NCI-H510A treated with DMSO at 0.1 percent for 48 hours (cell line): Measurements from ENCODE around the gene DDX3X.
"Not testable (repeated sequence)": the region's sequence is repeated elsewhere in the genome, so short reads cannot be mapped to it uniquely, and the experiment has no call there.

Source experiments
- DNase-seq: peaks from one replicate; lab custom pipeline; 2025; lab: John Stamatoyannopoulos, UW

Gene DDX3X

GRCh38 chrX:41373989-41374606 is 40.1 kb downstream of the DDX3X start:
- no peak for DNase-seq

GRCh38 chrX:41377624-41378023 is 43.7 kb downstream of the DDX3X start:
- DNase-seq: no peak

GRCh38 chrX:41381685-41382084 is 47.7 kb downstream of the DDX3X start:
- no peak for DNase-seq

- DNase-seq: peak; percentile 12
Measured at GRCh38 chrX:41382714-41383645, 49.0 kb downstream of the DDX3X start.

- peak; percentile 0 for DNase-seq
Measured at GRCh38 chrX:41384051-41384705, 50.2 kb downstream of the DDX3X start.

GRCh38 chrX:41386222-41386990 is 52.4 kb downstream of the DDX3X start:
- no peak for DNase-seq

- no peak for DNase-seq
Measured at GRCh38 chrX:41388543-41388942, 54.6 kb downstream of the DDX3X start.

GRCh38 chrX:41389311-41389888 is 55.4 kb downstream of the DDX3X start:
- no peak for DNase-seq

- DNase-seq: not testable (repeated sequence)
Measured at GRCh38 chrX:41390576-41390975, 56.6 kb downstream of the DDX3X start.

GRCh38 chrX:41391606-41392005 is 57.6 kb downstream of the DDX3X start:
- no peak for DNase-seq

GRCh38 chrX:41394293-41394692 is 60.3 kb downstream of the DDX3X start:
- no peak for DNase-seq

- DNase-seq: no peak
Measured at GRCh38 chrX:41397219-41397618, 63.3 kb downstream of the DDX3X start.

- no peak for DNase-seq
Measured at GRCh38 chrX:41397768-41398167, 63.8 kb downstream of the DDX3X start.

- DNase-seq: not testable (repeated sequence)
Measured at GRCh38 chrX:41402556-41402955, 68.6 kb downstream of the DDX3X start.

GRCh38 chrX:41405551-41405950 is 71.6 kb downstream of the DDX3X start:
- DNase-seq: no peak

GRCh38 chrX:41406201-41406600 is 72.2 kb downstream of the DDX3X start:
- no peak for DNase-seq

GRCh38 chrX:41407816-41408215 is 73.9 kb downstream of the DDX3X start:
- DNase-seq: no peak

GRCh38 chrX:41408576-41408975 is 74.6 kb downstream of the DDX3X start:
- DNase-seq: no peak

GRCh38 chrX:41409006-41409405 is 75.0 kb downstream of the DDX3X start:
- DNase-seq: no peak

- DNase-seq: not testable (repeated sequence)
Measured at GRCh38 chrX:41411222-41411621, 77.3 kb downstream of the DDX3X start.

- peak; percentile 7 for DNase-seq
Measured at GRCh38 chrX:41412261-41413081, 78.5 kb downstream of the DDX3X start.
